HG03139 (cell line): ENCODE results near the gene COL5A1.
"Not testable (repeated sequence)": the region's sequence is repeated elsewhere in the genome, so short reads cannot be mapped to it uniquely, and the experiment has no call there.

Experiments
- ATAC-seq: cut with Tn5 transposase; IDR thresholded peaks from one replicate; pipeline ENCODE4 v1.9.1; 2021; ENCODE audit not compliant: unreplicated experiment

The COL5A1 gene

DNA sequence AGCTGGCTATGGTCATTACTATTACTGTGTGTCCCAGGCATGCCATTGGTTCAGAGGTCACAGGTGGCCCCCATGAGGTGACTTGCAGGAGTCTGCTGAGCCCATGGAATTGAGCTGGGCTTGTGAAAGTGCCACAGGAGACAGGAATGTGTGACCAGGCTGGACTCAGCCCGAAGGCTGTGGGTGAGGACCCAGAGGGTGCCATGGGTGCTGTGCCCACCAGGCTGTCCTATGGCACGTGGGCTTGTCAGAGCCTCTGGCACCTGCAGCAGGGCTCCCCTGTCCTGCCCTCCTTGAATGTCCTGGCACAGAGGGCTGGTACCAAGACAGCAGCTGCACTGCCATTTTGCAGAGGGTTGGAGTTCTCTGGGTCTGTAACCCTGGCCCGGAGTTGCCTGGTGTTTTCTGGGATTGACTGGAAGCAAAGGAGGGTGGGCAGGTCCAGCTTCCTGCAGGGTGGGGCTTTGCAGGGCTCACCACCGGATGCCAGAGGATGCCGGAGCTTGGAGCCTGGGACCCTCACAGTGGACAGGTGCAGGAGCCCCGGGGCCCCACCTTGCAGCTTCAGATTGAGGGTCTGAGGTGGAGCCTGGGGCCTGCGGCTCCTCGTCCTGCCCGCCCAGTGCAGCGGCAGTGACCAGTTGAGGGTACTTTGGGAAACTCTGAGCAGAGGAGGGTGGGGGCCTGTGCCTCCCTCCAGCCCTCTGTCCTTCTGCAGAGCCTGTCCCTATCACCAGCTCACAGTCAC, 14.2 kb downstream of the COL5A1 start:
- no peak for ATAC-seq

GRCh38 chr9:134656334-134657006, 14.9 kb downstream of the COL5A1 start:
- ATAC-seq: no peak

DNA sequence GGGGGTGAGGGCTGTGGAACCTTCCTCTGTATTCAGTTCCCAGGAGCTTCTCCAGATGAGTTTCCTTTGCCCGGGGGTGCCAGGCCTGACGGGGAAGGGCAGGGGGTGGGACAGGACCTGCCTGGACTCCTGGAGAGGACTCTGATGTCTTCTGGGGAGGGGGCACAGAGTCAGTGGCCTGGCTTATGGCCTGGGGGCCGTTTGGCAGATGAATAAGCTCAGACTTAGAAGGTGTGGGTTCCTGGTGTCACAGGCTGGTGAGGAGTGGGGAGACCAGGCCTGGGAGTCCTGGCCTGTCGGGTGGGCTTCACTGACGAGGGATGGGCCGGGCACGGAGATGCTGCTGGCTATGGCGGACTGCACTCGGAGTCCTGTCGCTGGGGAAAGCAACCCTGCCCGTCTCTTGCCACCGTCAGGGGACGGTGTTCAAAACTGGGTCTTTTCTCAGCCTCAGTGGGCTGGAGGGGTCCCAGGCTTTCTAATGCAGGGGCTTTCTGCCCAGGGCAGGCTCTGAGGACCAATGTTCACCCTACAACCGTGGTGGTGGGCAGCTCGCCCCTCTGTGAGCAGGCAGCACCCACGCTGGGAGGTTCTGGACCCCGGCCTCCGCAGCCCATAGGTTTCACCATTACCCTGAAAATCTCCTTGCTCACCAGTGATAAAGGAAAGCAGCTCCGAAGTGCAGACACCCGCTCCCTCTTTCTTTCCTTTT, 16.2 kb downstream of the COL5A1 start:
- no peak for ATAC-seq

- ATAC-seq: no peak
Measured at GRCh38 chr9:134658378-134658955, 16.9 kb downstream of the COL5A1 start.

DNA sequence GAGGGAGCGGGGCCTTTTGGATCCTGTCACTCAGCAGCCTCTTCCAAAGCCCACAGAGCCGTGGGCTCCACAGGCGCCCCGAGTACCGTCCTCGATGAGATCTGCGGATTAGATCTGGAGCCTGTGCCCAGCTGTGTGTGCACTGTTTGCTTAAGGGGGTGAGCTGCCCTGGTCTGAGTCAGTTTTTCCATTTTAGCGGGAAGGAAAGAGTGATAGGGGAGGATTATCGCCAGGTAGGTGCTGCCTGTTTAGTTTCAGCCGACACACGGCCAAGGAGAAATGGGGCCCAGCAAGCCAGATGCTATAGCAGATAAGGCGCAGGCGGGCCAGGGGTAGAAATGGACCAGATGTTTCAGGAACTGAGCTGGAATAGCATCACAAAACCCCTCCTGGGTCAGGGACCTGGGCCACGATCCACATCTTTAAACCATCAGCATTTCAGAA, 18.1 kb downstream of the COL5A1 start:
- no peak for ATAC-seq

GRCh38 chr9:134660407-134660806, 18.8 kb downstream of the COL5A1 start:
- no peak for ATAC-seq

DNA sequence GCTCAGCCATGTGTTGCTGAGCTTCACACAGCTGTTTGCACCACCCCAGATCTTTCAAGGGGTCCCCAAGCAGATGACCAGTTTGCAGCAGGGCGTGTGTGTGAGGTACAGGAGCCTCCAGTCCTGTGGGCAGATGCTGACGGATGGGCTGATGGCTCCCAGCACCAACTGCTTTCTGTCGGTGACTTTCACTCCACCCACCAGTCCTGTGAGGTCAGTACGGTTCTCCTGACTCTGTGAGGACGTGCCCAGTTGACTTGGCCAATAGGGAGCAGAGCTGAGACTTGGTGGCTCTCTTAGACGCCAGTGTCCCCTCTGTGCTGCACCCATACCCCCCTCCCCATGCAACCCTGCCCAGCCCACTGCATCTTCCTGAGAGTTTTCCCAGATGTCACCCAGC, 19.7 kb downstream of the COL5A1 start:
- no peak for ATAC-seq

DNA sequence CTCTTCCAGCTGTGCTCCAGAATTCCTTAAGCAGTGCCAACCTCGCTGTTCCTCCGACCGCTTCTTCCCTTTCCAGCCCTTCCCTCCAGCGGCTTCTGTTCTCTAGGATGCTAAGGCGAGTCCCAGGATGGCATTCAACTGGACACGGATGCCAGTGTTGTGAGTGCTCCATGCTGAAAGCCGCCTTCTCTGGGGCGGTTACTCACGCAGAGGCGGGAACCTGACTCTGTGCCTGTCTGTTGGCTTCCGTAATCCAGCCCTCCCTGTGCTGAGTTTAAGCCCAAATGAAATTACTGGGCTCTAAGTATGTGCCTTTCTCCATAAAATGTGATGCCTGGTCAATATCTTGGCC, 20.2 kb downstream of the COL5A1 start:
- ATAC-seq: no peak

GRCh38 chr9:134662143-134662876, 20.7 kb downstream of the COL5A1 start:
- ATAC-seq: no peak

- ATAC-seq: no peak
Measured at GRCh38 chr9:134663084-134663483, 21.5 kb downstream of the COL5A1 start.

- no peak for ATAC-seq
Measured at GRCh38 chr9:134663753-134664415, 22.3 kb downstream of the COL5A1 start.

DNA sequence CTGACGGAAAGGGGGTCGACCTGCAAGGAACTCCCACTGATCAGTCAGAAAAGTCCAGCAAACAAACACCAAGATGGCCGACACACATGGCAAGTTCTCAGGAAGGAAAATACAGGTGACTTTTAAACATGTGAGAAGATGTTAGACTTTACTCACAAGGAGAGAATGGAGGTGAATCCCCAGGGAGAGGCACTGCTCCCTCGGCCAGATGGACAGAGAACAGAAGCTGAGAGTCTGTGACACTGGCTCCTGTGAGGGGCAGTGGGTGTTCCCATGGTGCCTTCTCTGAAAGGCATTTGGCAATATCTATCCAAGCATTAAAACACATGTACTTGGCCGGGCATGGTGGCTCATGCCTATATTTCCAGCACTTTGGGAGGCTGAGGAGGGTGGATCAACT, 22.8 kb downstream of the COL5A1 start:
- no peak for ATAC-seq

GRCh38 chr9:134666208-134666607, 24.6 kb downstream of the COL5A1 start:
- ATAC-seq: no peak

DNA sequence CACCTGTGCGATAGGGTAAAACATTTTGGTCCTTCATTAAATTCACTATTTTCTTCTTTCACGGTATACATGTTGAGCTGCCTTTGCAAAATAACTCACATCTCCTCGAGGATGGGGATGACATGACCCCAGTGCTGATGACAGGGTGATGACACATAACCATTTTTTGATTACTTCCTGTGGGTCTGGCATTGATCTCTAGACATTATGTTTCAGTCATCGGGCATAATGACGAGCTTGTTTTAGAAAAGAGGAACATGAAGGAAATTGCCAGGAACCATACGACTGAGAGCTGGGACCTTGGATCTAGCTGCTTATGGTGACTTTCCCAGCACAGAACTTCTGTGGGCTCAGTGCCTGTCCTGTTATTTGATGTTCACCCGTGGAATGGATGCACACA, 25.2 kb downstream of the COL5A1 start:
- no peak for ATAC-seq

GRCh38 chr9:134668977-134669376, 27.4 kb downstream of the COL5A1 start:
- not testable (repeated sequence) for ATAC-seq

GRCh38 chr9:134669399-134669955, 27.9 kb downstream of the COL5A1 start:
- ATAC-seq: no peak

DNA sequence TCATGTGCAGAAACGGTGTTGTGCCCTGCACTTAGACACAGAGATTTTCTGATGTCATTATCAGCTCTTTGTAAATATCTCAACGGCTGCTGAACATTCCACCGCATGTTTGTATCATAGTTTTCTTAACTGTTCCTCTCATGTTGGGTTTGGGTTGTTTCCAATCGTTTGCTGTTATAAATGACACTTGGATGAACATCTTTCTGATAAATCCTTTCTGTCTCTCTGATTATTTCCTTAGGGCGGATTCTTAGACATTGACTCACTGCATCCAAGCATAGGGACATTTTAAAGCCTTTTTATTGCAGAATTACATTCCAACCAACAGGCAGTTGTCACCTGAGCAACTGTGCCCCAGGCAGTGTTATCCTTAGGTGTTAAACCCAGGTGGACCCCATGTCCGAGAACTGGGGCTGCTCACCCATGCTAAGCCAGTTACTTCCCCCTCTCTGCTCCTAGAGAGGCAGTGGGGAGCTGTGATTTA, 28.5 kb downstream of the COL5A1 start:
- no peak for ATAC-seq

GRCh38 chr9:134670851-134671281, 29.3 kb downstream of the COL5A1 start:
- ATAC-seq: no peak

DNA sequence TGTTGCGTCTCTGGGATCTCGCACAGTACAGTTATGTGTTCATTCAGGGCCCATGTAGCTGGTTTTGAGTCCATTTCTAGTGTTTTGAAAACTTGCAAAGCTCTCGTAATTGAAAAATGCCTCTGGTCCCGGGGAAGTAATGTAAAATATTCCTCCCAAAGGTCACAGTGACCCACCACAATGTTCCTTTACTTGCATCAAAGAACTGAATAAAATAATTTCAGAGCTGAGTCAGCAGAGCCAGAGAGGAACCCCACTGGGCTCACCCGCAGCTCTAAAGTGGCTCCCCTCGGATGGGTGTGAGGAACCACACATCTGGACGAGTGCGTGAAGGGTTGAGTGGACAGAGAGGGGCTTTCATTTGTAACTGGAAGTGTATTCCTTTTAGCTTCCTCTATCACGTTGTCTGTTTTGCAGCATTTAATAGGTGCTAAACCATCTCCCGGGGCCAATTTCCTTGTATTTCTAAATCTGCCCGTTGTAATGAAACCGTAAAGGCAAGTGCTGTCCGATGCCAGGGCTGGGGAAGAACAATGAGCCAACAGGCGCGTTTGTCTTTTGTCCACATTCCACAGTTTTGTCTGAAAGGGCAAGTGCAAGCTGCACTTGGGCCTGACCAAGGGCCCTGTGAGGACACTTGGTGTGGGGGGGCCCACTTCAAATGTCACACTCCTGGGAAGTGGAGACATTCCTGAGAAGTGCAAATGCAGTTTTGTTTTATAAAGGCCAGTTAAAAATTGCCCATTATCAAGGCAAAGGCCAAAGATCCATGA, 29.9 kb downstream of the COL5A1 start:
- no peak for ATAC-seq
